ENCODE measurements around the gene CDH2.

Gene CDH2

GRCh38 chr18:28126768-28127167 lies 50.2 kb downstream of the CDH2 start:
- no peak for DNase-seq

GRCh38 chr18:28125051-28125450 lies 51.9 kb downstream of the CDH2 start:
- no peak for DNase-seq

- no peak for DNase-seq
Observed at GRCh38 chr18:28124131-28125029, 52.5 kb downstream of the CDH2 start.

GRCh38 chr18:28123401-28124030 lies 53.4 kb downstream of the CDH2 start:
- no peak for DNase-seq

GRCh38 chr18:28120828-28121515 lies 56.0 kb downstream of the CDH2 start:
- DNase-seq, result no peak

- no peak for DNase-seq
Observed at GRCh38 chr18:28116461-28116860, 60.5 kb downstream of the CDH2 start.

GRCh38 chr18:28115149-28115550 lies 61.8 kb downstream of the CDH2 start:
- DNase-seq, result no peak

- DNase-seq, result no peak
Observed at GRCh38 chr18:28114472-28114871, 62.5 kb downstream of the CDH2 start.

- DNase-seq, result no peak
Observed at GRCh38 chr18:28113271-28114029, 63.5 kb downstream of the CDH2 start.

- no peak for DNase-seq
Observed at GRCh38 chr18:28112056-28112470, 64.9 kb downstream of the CDH2 start.

- no peak for DNase-seq
Observed at GRCh38 chr18:28110924-28111323, 66.0 kb downstream of the CDH2 start.

GRCh38 chr18:28109781-28110560 lies 67.0 kb downstream of the CDH2 start:
- peak in 1 of 2 experiments; percentile 52 for DNase-seq

GRCh38 chr18:28108814-28109213 lies 68.1 kb downstream of the CDH2 start:
- peak in 1 of 2 experiments; percentile 22 for DNase-seq

GRCh38 chr18:28108254-28108653 lies 68.7 kb downstream of the CDH2 start:
- DNase-seq, result no peak

- DNase-seq, result no peak
Observed at GRCh38 chr18:28099237-28099636, 77.7 kb downstream of the CDH2 start.

- DNase-seq, result no peak
Observed at GRCh38 chr18:28095631-28096030, 81.3 kb downstream of the CDH2 start.

- DNase-seq, result no peak
Observed at GRCh38 chr18:28095041-28095440, 81.9 kb downstream of the CDH2 start.

- no peak for DNase-seq
Observed at GRCh38 chr18:28091197-28091596, 85.7 kb downstream of the CDH2 start.

- no peak for DNase-seq
Observed at GRCh38 chr18:28088477-28088876, 88.5 kb downstream of the CDH2 start.

- DNase-seq, result peak in 1 of 2 experiments; percentile 23
Observed at GRCh38 chr18:28086670-28087552, 90.0 kb downstream of the CDH2 start.

GRCh38 chr18:28081516-28081915 lies 95.4 kb downstream of the CDH2 start:
- no peak for DNase-seq

Data from NCI-H446 (cell line).